ENCODE data around the gene COL6A3. TPM values are rescaled to one million over a fixed set of nuclear protein-coding genes. Genes with fewer than 3 reads are reported as not detected.

The COL6A3 gene
- total RNA-seq, 1 experiment from 2014 or later: 0.07 TPM

GRCh38 chr2:237435844-237436587 is 22.1 kb upstream of the COL6A3 start:
- no peak overlapping the region for H3K4me3 ChIP-seq (ENCODE audit: low read length)
- DNase-seq: peak; percentile 1
- no peak overlapping the region for H3K9ac ChIP-seq (ENCODE audit: low read length)
- H3K27ac ChIP-seq (ENCODE audit: low read length): no peak overlapping the region
- no peaks in the 10 kb centered on the region for H3K4me1 ChIP-seq (ENCODE audit: low read length)
- no peaks in the 10 kb centered on the region for H3K9me3 ChIP-seq (ENCODE audit: low read length)
- H2AFZ ChIP-seq (ENCODE audit: low read length): no peak overlapping the region
- H3K36me3 ChIP-seq (ENCODE audit: insufficient read depth, low read length): no peaks in the 10 kb centered on the region
- no peaks in the 10 kb centered on the region for H3K27me3 ChIP-seq (ENCODE audit: low read length)
- H3K4me2 ChIP-seq (ENCODE audit: low read depth, low read length, poor library complexity, severe bottlenecking): no peak overlapping the region
- H3K79me2 ChIP-seq (ENCODE audit: low read length): no peaks in the 10 kb centered on the region
- no peaks in the 10 kb centered on the region for H3K9me2 ChIP-seq (replicated peaks; ENCODE audit: insufficient read depth, low read length)
- H4K20me1 ChIP-seq (ENCODE audit: insufficient read depth, low read depth, low read length): no peaks in the 10 kb centered on the region

DNA sequence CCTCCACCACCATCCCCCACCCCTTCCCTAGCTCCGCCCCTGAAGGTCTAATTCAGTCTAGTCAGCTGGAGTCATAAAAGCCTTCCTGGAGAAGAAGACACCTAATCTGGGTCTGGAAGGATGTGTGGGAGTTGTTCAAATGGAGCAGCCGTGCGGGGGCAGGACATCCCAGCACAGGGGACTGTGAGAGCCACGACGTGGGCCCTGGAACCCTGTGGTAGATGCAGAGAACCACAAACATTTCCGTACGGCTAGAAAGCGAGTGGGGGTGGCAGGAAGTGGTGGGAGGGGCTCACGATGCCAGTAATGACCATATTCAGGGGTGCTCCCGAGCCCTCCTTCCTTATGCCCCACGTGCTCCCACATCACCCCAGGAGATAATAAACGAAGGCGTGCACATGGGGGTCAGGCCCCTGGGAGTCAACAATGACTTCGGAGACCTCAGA is 20.9 kb upstream of the COL6A3 start:
- Histone ChIP-seq H3K79me2 (ENCODE audit: low read length) (no peaks in the 10 kb centered on the region), H3K27me3 (ENCODE audit: low read length) (no peaks in the 10 kb centered on the region), H3K9me3 (ENCODE audit: low read length) (no peaks in the 10 kb centered on the region), H3K27ac (ENCODE audit: low read length) (no peak overlapping the region), H3K4me2 (ENCODE audit: low read depth, low read length, poor library complexity, severe bottlenecking) (no peak overlapping the region), H4K20me1 (ENCODE audit: insufficient read depth, low read depth, low read length) (no peaks in the 10 kb centered on the region), H3K36me3 (ENCODE audit: insufficient read depth, low read length) (no peaks in the 10 kb centered on the region), H3K9me2 (replicated peaks; ENCODE audit: insufficient read depth, low read length) (no peaks in the 10 kb centered on the region), H3K4me1 (ENCODE audit: low read length) (no peaks in the 10 kb centered on the region), H3K9ac (ENCODE audit: low read length) (no peak overlapping the region), H2AFZ (ENCODE audit: low read length) (no peak overlapping the region), H3K4me3 (ENCODE audit: low read length) (no peak overlapping the region)
- no peak for DNase-seq

DNA sequence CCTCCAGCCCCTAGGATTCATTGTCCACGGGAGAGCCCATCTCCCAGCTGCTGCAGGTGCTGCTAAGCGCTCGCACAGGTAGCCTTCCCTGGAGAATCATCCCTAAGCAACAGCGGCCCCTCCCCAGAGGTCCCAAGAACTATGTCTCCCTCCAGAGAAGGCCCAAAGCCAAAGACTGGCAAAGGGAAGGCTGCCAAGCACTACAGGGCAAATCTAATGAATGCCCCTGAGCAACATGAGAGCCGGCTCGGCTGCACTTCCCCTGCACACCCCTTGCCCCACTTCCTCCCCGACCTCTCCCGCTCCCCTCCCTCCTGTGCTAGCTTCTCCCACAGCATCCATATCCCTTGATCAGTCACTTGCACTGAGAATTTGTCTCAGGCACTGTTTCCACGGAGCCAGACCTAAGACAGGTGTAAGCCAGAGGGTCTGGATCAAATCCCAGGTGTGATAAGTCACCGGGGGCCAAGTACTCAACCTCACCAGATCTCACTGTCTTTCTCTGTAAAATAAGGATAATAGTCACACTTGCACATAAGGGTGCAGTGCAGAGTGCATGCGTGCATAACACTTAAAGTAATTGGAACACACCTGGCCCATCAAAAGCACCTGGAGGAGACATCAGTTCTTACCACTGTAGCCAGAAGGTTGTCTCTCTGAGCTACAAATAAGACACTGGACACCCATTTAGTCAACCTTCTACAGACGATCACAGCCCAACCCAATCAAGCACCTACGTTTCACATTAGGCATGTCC is 20.1 kb upstream of the COL6A3 start:
- Histone ChIP-seq H3K4me1 (ENCODE audit: low read length) (no peaks in the 10 kb centered on the region), H3K79me2 (ENCODE audit: low read length) (no peaks in the 10 kb centered on the region), H3K4me3 (ENCODE audit: low read length) (no peak overlapping the region), H3K27ac (ENCODE audit: low read length) (no peak overlapping the region), H3K9me3 (ENCODE audit: low read length) (no peaks in the 10 kb centered on the region), H2AFZ (ENCODE audit: low read length) (no peak overlapping the region), H3K27me3 (ENCODE audit: low read length) (no peaks in the 10 kb centered on the region), H3K9ac (ENCODE audit: low read length) (no peak overlapping the region), H4K20me1 (ENCODE audit: insufficient read depth, low read depth, low read length) (no peaks in the 10 kb centered on the region), H3K4me2 (ENCODE audit: low read depth, low read length, poor library complexity, severe bottlenecking) (no peak overlapping the region), H3K9me2 (replicated peaks; ENCODE audit: insufficient read depth, low read length) (no peaks in the 10 kb centered on the region), H3K36me3 (ENCODE audit: insufficient read depth, low read length) (no peaks in the 10 kb centered on the region)
- DNase-seq: no peak

- H3K9ac ChIP-seq (ENCODE audit: low read length): no peak overlapping the region
- H2AFZ ChIP-seq (ENCODE audit: low read length): no peak overlapping the region
These were observed 18.6 kb upstream of the COL6A3 start for GRCh38 chr2:237432484-237433092.

DNA sequence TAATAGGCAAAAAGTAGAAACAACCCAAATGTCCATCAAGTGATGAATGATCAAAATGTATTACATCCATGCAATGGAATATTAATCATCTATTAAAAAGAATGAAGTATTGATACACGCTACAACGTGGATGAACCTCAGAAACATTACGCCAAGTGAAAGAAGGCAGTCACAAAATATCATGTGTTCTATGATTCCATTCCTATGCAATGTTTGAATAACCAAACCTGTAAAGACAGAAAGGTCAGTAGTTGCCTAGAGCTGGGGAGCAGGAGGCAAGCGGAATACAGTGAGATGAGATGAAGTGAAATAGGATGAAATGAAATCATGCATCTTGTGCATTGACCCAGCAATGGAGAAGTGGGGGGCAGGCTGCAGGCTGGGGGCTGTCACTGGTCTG is 17.9 kb upstream of the COL6A3 start:
- H3K27me3 ChIP-seq (ENCODE audit: low read length): no peaks in the 10 kb centered on the region
- H2AFZ ChIP-seq (ENCODE audit: low read length): no peak overlapping the region
- no peaks in the 10 kb centered on the region; the same call in 1 of the 2 replicates for H4K20me1 ChIP-seq (ENCODE audit: insufficient read depth, low read depth, low read length)
- no peaks in the 10 kb centered on the region for H3K9me2 ChIP-seq (replicated peaks; ENCODE audit: insufficient read depth, low read length)
- no peak for DNase-seq
- no peak overlapping the region for H3K4me2 ChIP-seq (ENCODE audit: low read depth, low read length, poor library complexity, severe bottlenecking)
- no peaks in the 10 kb centered on the region for H3K9me3 ChIP-seq (ENCODE audit: low read length)
- H3K9ac ChIP-seq (ENCODE audit: low read length): no peak overlapping the region
- no peak overlapping the region for H3K4me3 ChIP-seq (ENCODE audit: low read length)
- H3K4me1 ChIP-seq (ENCODE audit: low read length): no peaks in the 10 kb centered on the region
- H3K79me2 ChIP-seq (ENCODE audit: low read length): no peaks in the 10 kb centered on the region
- H3K27ac ChIP-seq (ENCODE audit: low read length): no peak overlapping the region
- H3K36me3 ChIP-seq (ENCODE audit: insufficient read depth, low read length): no peaks in the 10 kb centered on the region

More at GRCh38 chr2:237432484-237433092, 18.6 kb upstream of the COL6A3 start:
- Histone ChIP-seq H3K27ac (ENCODE audit: low read length) (no peak overlapping the region), H3K4me1 (ENCODE audit: low read length) (no peaks in the 10 kb centered on the region), H3K79me2 (ENCODE audit: low read length) (no peaks in the 10 kb centered on the region), H3K4me2 (ENCODE audit: low read depth, low read length, poor library complexity, severe bottlenecking) (no peak overlapping the region), H3K9me2 (replicated peaks; ENCODE audit: insufficient read depth, low read length) (no peaks in the 10 kb centered on the region), H3K4me3 (ENCODE audit: low read length) (no peak overlapping the region), H3K9me3 (ENCODE audit: low read length) (no peaks in the 10 kb centered on the region), H4K20me1 (ENCODE audit: insufficient read depth, low read depth, low read length) (no peaks in the 10 kb centered on the region; the same call in 1 of the 2 replicates), H3K36me3 (ENCODE audit: insufficient read depth, low read length) (no peaks in the 10 kb centered on the region), H3K27me3 (ENCODE audit: low read length) (no peaks in the 10 kb centered on the region)
- DNase-seq: no peak

- no peaks in the 10 kb centered on the region for H3K4me1 ChIP-seq (ENCODE audit: low read length)
- no peaks in the 10 kb centered on the region for H3K79me2 ChIP-seq (ENCODE audit: low read length)
- no peak overlapping the region for H3K4me2 ChIP-seq (ENCODE audit: low read depth, low read length, poor library complexity, severe bottlenecking)
- no peak overlapping the region for H2AFZ ChIP-seq (ENCODE audit: low read length)
- no peak overlapping the region for H3K27ac ChIP-seq (ENCODE audit: low read length)
- H3K36me3 ChIP-seq (ENCODE audit: insufficient read depth, low read length): no peaks in the 10 kb centered on the region
- no peaks in the 10 kb centered on the region for H3K9me3 ChIP-seq (ENCODE audit: low read length)
- H4K20me1 ChIP-seq (ENCODE audit: insufficient read depth, low read depth, low read length): no peaks in the 10 kb centered on the region; the same call in 1 of the 2 replicates
- DNase-seq: no peak
- no peaks in the 10 kb centered on the region for H3K9me2 ChIP-seq (replicated peaks; ENCODE audit: insufficient read depth, low read length)
- H3K9ac ChIP-seq (ENCODE audit: low read length): no peak overlapping the region
- no peaks in the 10 kb centered on the region for H3K27me3 ChIP-seq (ENCODE audit: low read length)
- no peak overlapping the region for H3K4me3 ChIP-seq (ENCODE audit: low read length)
These were observed 17.4 kb upstream of the COL6A3 start for GRCh38 chr2:237431372-237431771.

DNA sequence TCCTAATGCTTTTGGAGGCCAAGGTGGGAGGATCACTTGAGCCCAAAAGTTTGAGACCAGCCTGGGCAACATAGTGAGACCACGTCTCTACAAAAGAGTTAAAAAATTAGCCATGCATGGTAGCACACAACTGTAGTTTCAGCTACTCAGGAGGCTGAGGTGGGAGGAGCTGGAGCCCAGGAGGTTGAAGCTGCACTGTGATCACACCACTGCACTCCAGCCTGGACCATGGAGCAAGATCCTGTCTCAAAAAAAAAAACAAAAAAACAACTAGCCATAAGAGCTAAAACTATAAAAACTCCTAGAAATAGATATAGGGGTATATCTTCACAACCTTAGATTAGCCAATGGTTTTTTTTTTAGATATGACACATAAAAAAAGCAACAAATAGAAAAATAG is 16.9 kb upstream of the COL6A3 start:
- Histone ChIP-seq H3K27ac (ENCODE audit: low read length) (no peak overlapping the region), H2AFZ (ENCODE audit: low read length) (no peak overlapping the region), H3K9ac (ENCODE audit: low read length) (no peak overlapping the region), H3K4me3 (ENCODE audit: low read length) (no peak overlapping the region), H3K4me2 (ENCODE audit: low read depth, low read length, poor library complexity, severe bottlenecking) (no peak overlapping the region), H3K4me1 (ENCODE audit: low read length) (no peaks in the 10 kb centered on the region), H3K36me3 (ENCODE audit: insufficient read depth, low read length) (no peaks in the 10 kb centered on the region), H3K79me2 (ENCODE audit: low read length) (no peaks in the 10 kb centered on the region), H3K9me3 (ENCODE audit: low read length) (no peaks in the 10 kb centered on the region), H4K20me1 (ENCODE audit: insufficient read depth, low read depth, low read length) (no peaks in the 10 kb centered on the region; the same call in 1 of the 2 replicates), H3K9me2 (replicated peaks; ENCODE audit: insufficient read depth, low read length) (no peaks in the 10 kb centered on the region), H3K27me3 (ENCODE audit: low read length) (no peaks in the 10 kb centered on the region)
- DNase-seq: no peak

DNA sequence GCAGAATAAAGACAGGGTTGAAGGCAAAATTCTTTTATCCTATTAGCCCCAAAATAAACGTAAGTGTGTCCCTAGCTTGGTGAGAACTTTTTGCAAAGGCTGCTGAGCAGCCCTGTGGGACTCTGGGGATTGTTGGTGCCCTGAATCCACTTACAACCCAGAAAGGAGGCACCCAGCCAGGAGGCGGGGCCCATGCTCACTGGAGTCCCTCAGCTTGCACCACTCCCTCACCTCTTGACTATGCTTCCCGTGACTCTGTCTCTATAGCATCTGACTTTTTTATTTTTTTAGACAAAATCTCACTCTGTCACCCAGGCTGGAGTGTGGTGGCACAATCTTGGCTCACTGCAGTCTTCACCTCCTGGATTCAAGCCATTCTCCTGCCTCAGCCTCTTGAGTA is 15.8 kb upstream of the COL6A3 start:
- no peak overlapping the region for H3K4me2 ChIP-seq (ENCODE audit: low read depth, low read length, poor library complexity, severe bottlenecking)
- H3K27ac ChIP-seq (ENCODE audit: low read length): no peak overlapping the region
- no peaks in the 10 kb centered on the region for H3K79me2 ChIP-seq (ENCODE audit: low read length)
- no peaks in the 10 kb centered on the region for H3K36me3 ChIP-seq (ENCODE audit: insufficient read depth, low read length)
- no peak overlapping the region for H3K4me3 ChIP-seq (ENCODE audit: low read length)
- H3K27me3 ChIP-seq (ENCODE audit: low read length): no peaks in the 10 kb centered on the region
- no peak overlapping the region for H2AFZ ChIP-seq (ENCODE audit: low read length)
- H4K20me1 ChIP-seq (ENCODE audit: insufficient read depth, low read depth, low read length): no peaks in the 10 kb centered on the region; the same call in 1 of the 2 replicates
- H3K9me3 ChIP-seq (ENCODE audit: low read length): no peaks in the 10 kb centered on the region
- H3K9me2 ChIP-seq (replicated peaks; ENCODE audit: insufficient read depth, low read length): no peaks in the 10 kb centered on the region
- H3K9ac ChIP-seq (ENCODE audit: low read length): no peak overlapping the region
- H3K4me1 ChIP-seq (ENCODE audit: low read length): no peaks in the 10 kb centered on the region
- DNase-seq: no peak

Data from Karpas-422 (cell line).